ENCODE results near the gene NKAIN2. TPM values are rescaled to one million over a fixed set of nuclear protein-coding genes. Genes with fewer than 3 reads are reported as not detected.

The NKAIN2 gene
- total RNA-seq, 1 experiment from 2014 or later, result 2.2 TPM

GRCh38 chr6:123925842-123926399 lies 122.3 kb downstream of the NKAIN2 start:
- TF ChIP-seq CTCF (conservative IDR thresholded peaks at IDR 0.05; ENCODE audit: low read depth, low read length) (no peak), EZH2 (IDR thresholded peaks at IDR 0.05; ENCODE audit: borderline replicate concordance, low read depth, low read length, poor library complexity, severe bottlenecking) (no peak)
- no peak overlapping the region for H3K4me3 ChIP-seq (ENCODE audit: low read depth, low read length, poor library complexity, severe bottlenecking)
- H3K9me3 ChIP-seq (ENCODE audit: low read depth, low read length, poor library complexity, severe bottlenecking), result no peaks in the 10 kb centered on the region
- ChIA-PET CTCF (no interaction called here), POLR2A (ENCODE audit: low non-redundant PET) (no interaction called here)
- BruUV-seq (replicated peaks), result no TSS peak
- H3K4me1 ChIP-seq (ENCODE audit: insufficient read depth, low read length, poor library complexity, severe bottlenecking), result no peaks in the 10 kb centered on the region
- intact Hi-C loops (cut with micrococcal nuclease; ENCODE audit: unreplicated experiment), result no loop called here
- no peak for DNase-seq (ENCODE audit: low spot score)
- no peak overlapping the region for H3K27ac ChIP-seq (ENCODE audit: low read depth, low read length, poor library complexity, severe bottlenecking)
- H3K36me3 ChIP-seq (ENCODE audit: insufficient read depth, low read length, poor library complexity, severe bottlenecking), result no peaks in the 10 kb centered on the region
- no peaks in the 10 kb centered on the region for H3K27me3 ChIP-seq (replicated peaks; ENCODE audit: insufficient read depth, low read depth, low read length, poor library complexity)

GRCh38 chr6:123928529-123928928 lies 124.9 kb downstream of the NKAIN2 start:
- ChIA-PET POLR2A (ENCODE audit: low non-redundant PET) (no interaction called here), CTCF (no interaction called here)
- H3K4me1 ChIP-seq (ENCODE audit: insufficient read depth, low read length, poor library complexity, severe bottlenecking), result no peaks in the 10 kb centered on the region
- no peak overlapping the region for H3K27ac ChIP-seq (ENCODE audit: low read depth, low read length, poor library complexity, severe bottlenecking)
- no peaks in the 10 kb centered on the region for H3K27me3 ChIP-seq (replicated peaks; ENCODE audit: insufficient read depth, low read depth, low read length, poor library complexity)
- no peak for DNase-seq (ENCODE audit: low spot score)
- H3K36me3 ChIP-seq (ENCODE audit: insufficient read depth, low read length, poor library complexity, severe bottlenecking), result no peaks in the 10 kb centered on the region
- TF ChIP-seq EZH2 (IDR thresholded peaks at IDR 0.05; ENCODE audit: borderline replicate concordance, low read depth, low read length, poor library complexity, severe bottlenecking) (no peak), CTCF (conservative IDR thresholded peaks at IDR 0.05; ENCODE audit: low read depth, low read length) (no peak)
- BruUV-seq (replicated peaks), result no TSS peak
- H3K4me3 ChIP-seq (ENCODE audit: low read depth, low read length, poor library complexity, severe bottlenecking), result no peak overlapping the region
- intact Hi-C loops (cut with micrococcal nuclease; ENCODE audit: unreplicated experiment), result no loop called here
- H3K9me3 ChIP-seq (ENCODE audit: low read depth, low read length, poor library complexity, severe bottlenecking), result no peaks in the 10 kb centered on the region

GRCh38 chr6:123931928-123932327 lies 128.3 kb downstream of the NKAIN2 start:
- CTCF ChIA-PET, result no interaction called here
- DNase-seq (ENCODE audit: low spot score), result no peak
- TF ChIP-seq EZH2 (IDR thresholded peaks at IDR 0.05; ENCODE audit: borderline replicate concordance, low read depth, low read length, poor library complexity, severe bottlenecking) (no peak), CTCF (conservative IDR thresholded peaks at IDR 0.05; ENCODE audit: low read depth, low read length) (no peak)
- no peak overlapping the region for H3K4me3 ChIP-seq (ENCODE audit: low read depth, low read length, poor library complexity, severe bottlenecking)
- no peaks in the 10 kb centered on the region for H3K27me3 ChIP-seq (replicated peaks; ENCODE audit: insufficient read depth, low read depth, low read length, poor library complexity)
- no peaks in the 10 kb centered on the region for H3K4me1 ChIP-seq (ENCODE audit: insufficient read depth, low read length, poor library complexity, severe bottlenecking)
- H3K9me3 ChIP-seq (ENCODE audit: low read depth, low read length, poor library complexity, severe bottlenecking), result no peaks in the 10 kb centered on the region
- intact Hi-C loops (cut with micrococcal nuclease; ENCODE audit: unreplicated experiment), result no loop called here
- POLR2A ChIA-PET (ENCODE audit: low non-redundant PET), result no interaction called here
- H3K27ac ChIP-seq (ENCODE audit: low read depth, low read length, poor library complexity, severe bottlenecking), result no peak overlapping the region
- BruUV-seq (replicated peaks), result no TSS peak
- H3K36me3 ChIP-seq (ENCODE audit: insufficient read depth, low read length, poor library complexity, severe bottlenecking), result no peaks in the 10 kb centered on the region
